GM18951 (cell line): Measurements from ENCODE around the gene QPRT.
"Not testable (repeated sequence)": the region's sequence is repeated elsewhere in the genome, so short reads cannot be mapped to it uniquely, and the experiment has no call there.

Experiments
- POLR2A ChIP-seq: IDR thresholded peaks from 4 replicates; pipeline ENCODE4 v1.6.1; 2011; ENCODE audit warnings: mild to moderate bottlenecking; ENCODE audit not compliant: insufficient read length, insufficient read depth; ENCODE audit errors: extremely low read depth
- in situ Hi-C: fragments of 300-500 bp; cut with MboI; formaldehyde crosslinking; loops from one replicate; pipeline ENCODE4 v1.12.0; 2022; ENCODE audit warnings: low sequenced_read_pairs, mixed read lengths, inconsistent platforms; ENCODE audit not compliant: unreplicated experiment

Gene QPRT

DNA sequence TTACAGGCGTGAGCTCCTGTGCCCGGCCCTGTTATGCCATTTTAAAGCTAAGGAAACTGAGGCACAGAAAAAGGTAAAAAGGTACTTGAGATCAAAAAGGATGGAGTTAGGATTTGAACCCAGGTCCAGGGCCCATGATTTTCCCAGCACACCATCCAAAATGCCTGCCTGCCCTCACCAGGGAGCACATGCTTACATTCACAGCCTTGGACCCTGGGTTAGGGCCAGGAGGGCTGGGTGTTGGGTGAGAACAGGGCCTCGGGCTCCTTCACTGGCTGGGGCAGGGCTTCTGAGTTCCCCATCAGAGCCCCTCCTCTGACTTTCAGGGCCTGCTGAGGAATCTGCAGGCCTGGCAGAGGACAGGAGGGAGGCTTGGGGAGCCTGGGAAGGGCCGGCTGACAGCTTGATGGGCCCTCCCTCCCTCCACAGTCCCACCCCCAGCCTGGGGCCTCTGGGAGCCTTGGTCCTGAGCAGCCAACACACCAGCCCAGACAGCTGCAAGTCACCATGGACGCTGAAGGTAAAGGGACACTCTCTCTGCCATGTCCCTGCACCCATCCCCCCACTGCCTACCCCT, at the start of gene QPRT:
Gene QPRT (plus strand): TSS at position 490 of the 577 bp plus-strand sequence. CDS start 18 bp downstream, at position 508.
- no peak for TF ChIP-seq POLR2A
- in situ Hi-C loops: loop anchor here (25.0 kb wide), 1 partner anchor 334 kb away; the partner anchor contains the start of genes C16orf92 and DOC2A

DNA sequence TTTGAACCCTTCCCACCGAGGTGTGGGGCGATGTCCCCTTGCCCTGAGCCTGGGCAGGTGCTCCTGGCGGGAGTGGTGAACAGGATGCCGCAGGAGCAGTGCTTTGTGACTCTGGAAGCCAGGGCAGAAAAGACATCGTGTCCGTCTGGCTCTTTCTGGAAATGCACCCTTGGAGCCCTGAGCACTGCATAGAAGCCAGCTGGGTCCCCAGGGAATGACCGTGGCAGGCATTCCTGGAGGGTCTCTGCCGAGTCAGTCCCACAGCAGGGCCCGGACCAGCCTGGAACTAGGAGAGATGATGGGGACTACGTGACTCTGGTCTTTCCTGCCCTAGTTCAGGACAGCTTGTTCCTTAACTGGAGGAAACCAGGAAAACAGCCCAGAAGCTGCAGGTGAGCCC, 49.7 kb upstream of the QPRT start:
- in situ Hi-C loops: not testable (repeated sequence)

DNA sequence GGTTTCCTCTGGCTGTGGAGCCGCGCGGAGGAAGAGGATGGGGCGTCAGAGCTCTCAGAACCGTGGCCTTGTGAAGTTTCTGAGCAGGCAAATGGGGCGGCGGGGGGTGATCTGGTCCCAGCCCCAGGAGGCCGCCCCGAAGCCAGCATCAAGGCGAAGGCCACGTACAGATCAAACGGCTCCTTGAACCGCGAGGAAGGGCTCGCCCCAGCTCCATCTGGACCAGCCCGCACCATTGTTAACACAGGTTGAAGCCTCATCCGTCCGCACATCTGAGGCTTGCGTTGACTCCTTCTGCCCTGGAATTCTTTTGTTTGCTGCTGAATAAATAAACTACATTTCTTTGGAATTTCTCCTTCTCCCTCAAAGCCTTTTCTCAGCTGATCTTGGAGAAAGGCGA, 47.3 kb upstream of the QPRT start:
- in situ Hi-C loops: not testable (repeated sequence)

DNA sequence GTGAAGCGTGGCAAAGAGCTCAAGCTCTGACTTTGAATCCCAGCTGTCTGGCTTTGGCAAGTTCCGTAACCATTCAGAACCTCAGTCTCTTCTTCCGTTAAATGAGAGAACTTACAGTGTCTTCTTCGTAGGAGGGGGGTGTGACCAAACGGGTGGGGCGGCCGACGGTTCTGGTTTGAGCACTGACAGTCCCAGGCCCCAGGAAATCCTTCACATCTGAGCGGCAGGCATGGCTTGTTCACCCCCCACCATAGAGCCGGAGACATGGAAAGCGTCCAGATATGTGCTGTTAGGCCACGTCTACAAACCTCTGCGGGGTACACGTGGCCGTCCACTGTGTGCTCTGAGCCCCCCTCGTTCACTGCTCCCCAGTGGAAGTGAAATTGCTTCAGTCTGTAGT, 43.1 kb upstream of the QPRT start:
- in situ Hi-C loops: not testable (repeated sequence)

DNA sequence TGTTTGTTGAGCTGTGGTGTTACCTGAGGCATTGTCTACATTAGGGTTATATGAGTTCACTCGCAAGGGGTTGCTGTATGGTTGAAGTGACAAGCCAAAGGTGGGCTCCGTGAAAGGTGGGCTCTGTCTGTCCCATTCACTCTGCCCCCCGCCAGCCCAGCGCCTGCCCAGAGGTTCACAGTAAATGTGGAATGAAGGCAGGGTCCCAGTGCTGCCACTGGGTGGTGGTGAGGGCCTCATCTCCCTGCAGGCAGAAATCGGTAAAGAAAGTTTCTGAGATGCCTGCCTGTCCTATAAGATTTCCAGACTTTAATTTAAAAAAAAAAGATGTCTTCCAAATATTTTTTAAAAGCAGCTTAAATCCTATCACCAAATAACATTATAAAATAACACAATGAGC, 42.6 kb upstream of the QPRT start:
- in situ Hi-C loops: not testable (repeated sequence)

DNA sequence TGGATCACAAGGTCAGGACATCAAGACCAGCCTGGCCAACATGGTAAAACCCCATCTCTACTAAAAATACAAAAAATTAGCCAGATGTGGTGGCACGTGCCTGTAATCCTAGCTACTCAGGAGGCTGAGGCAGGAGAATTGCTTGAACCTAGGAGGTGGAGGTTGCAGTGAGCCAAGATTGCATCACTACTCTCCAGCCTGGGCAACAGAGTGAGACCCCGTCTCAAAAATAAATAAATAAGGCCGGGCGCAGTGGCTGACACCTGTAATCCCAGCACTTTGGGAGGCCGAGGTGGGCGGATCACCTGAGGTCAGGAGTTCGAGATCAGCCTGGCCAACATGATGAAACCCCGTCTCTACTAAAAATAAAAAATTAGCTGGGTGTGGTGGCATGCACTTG, 40.2 kb upstream of the QPRT start:
- in situ Hi-C loops: not testable (repeated sequence)

DNA sequence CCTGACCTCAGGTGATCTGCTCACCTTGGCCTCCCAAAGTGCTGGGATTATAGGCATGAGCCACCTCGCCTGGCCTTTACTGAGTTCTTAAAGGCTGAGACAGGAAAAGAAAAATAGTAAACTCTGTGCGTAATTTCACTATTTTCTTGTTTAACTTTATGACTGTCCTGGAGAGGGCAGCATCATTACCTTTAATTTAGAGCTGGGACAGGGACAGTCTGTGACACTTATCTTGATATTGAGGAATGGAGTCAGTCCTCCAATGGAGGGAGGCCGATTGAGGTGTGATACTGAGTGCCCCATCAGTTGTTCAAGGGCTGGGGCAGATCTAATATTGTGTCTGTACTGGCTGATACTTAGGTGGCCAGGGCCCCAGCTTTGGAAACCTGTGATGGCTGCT, 37.4 kb upstream of the QPRT start:
- no peak for TF ChIP-seq POLR2A
- in situ Hi-C loops: no loop called here

DNA sequence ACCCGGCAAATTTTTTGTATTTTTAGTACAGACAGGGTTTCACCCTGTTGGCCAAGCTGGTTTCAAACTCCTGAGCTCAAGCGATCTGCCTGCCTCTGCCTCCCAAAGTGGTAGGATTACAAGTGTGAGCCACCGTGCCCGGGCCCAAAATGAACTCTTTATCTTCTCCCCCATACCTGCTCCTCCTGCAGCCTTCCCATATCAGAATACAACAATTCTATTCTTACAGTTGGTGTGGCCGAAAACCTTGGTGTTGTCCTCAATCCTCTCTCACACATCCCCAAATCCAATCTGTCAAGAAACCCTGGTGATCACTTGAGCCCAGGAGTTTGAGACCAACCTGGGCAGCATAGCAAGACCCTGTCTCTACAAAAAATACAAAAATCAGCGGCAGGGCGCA, 35.4 kb upstream of the QPRT start:
- TF ChIP-seq POLR2A: no peak
- in situ Hi-C loops: no loop called here

DNA sequence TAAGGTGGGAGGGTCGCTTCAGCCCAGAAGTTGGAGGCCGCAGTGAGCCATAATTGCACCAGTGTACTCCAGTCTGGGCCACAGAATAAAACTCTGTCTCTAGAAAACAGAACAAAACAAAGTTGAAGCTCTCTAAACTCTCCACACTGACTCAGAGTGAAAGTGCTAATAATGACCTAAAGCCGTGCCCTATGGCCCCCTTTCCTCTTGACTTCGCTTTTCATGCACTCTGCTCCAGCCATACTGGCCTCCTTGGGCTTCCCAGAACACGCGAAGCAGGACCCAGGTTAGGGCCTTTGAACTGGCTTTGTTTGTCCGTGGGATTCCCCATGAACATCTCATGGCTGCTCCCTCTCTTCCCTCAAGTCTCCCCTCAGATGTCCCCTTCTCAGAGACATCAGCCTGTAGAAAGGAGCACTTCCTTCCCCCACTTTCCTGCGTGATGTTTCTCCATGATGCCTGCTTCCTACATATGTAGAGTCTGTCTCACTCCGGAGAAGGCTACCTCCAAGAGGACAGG, 34.6 kb upstream of the QPRT start:
- no peak for TF ChIP-seq POLR2A
- in situ Hi-C loops: no loop called here

DNA sequence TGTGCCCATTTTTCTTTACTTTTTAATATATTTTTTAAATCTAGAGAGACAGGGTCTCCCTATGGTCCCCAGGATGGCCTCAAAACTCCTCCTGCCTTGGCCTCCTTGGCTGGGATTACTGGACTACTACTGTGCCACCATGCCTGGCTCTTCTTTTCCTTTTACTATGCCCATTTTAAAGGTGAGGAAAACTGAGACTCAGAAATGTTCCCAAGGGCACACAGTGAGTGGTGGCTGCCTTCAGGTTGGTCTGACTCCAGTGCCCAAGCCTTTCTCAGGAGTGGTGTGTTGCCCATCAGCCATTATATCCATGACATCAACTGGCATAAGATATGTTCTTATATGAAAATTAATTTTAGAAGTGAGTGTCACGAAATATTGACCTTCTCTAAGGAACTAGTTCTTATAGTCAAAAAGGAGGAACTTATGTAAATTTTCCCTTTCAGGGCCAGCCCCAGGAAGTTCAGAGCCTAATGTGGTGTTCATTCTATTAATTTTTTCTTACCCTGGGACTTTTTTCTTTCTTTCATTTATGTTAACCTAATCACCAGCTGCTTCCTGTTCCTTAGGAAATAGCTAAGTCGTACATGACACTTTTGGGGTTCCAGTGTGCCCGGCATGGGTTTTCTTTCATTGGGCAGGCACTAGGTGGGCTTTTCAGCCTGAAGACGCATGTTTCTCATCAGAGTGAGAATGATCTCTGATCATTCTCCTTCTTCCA, 33.8 kb upstream of the QPRT start:
- no peak for TF ChIP-seq POLR2A
- in situ Hi-C loops: no loop called here

DNA sequence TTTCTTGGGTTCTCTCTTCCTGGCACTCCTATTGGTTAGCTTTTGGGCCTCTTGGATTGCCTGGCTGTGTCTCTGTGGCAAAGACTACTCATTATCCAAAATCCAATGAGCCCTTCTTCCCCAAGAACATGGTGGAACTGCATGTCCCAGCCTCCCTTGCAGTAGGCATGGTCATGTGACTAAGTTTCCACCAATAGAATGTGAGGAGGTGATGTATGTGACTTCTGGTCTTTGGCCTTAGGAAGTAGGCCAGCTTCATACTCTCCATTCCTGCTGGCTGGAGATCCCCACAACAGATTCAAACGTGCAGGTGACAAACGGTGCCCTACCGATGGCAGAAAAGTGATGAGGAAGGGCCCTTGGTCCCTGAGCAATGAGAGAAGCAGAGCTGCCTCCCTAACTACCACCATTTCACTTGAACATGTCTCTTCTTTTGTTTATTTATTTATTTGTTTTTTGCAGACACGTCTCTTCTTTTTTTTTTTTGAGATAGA, 33.2 kb upstream of the QPRT start:
- in situ Hi-C loops: no loop called here

DNA sequence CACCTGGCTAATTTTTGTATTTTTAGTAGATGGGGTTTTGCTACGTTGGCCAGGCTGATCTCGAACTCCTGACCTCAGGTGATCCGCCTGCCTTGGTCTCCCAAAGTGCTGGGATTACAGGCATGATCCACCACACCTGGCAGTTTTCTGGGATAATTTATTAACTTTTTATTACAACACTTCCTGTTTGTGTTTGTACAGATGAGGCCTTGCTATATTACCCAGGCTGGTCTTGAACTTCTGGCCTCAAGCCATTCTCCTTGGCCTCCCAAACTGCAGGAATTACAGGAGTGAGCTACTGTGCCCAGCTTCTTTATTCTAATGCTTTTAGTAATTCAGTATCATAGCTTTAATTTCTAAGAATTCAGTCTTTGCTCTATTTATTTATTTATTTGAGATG, 32.0 kb upstream of the QPRT start:
- in situ Hi-C loops: no loop called here
- TF ChIP-seq POLR2A: no peak

More for the DNA sequence above, 33.2 kb upstream of the QPRT start:
- no peak for TF ChIP-seq POLR2A

DNA sequence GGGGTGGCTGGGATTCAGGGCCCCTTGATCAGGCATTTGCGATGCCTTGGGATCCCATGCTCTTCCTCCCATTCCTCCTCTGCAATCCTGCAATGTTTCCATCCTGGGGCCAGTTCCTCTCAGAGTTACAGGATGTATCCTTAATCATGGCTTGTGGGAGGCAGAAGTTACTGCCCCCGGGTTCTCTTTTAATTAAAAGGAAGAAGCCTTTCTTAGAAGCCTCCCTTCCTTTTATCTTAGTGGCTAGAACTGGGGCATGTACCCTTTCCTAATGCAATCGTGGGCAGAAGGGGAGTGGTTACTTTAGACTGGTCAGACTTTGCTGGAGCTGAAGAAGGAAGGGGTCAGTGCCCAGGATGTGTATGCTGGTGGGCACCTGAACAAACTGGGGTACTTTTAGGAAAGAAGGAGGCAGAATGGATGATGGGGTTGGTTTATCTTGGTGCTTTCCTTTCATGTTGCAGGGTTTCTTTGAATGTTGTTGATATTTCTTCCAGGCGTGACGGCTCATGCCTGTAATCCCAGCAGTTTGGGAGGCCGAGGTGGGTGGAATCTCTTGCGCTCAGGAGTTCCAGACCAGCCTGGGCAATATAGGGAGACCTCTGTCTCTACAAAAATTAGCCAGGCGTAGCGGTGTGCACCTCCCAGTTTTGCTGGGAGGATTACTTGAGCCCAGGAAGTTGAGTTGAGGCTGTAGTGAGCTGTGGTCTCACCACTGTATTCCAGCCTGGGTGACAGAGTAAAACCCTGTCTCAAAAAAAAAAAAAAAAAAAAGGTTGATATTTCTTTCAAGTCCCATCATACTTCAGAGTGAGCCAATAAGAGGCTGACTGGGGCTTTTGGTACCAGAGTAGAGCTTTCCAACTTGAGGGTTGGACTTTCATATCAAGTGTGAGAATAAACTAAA, 29.1 kb upstream of the QPRT start:
- TF ChIP-seq POLR2A: no peak
- in situ Hi-C loops: no loop called here

DNA sequence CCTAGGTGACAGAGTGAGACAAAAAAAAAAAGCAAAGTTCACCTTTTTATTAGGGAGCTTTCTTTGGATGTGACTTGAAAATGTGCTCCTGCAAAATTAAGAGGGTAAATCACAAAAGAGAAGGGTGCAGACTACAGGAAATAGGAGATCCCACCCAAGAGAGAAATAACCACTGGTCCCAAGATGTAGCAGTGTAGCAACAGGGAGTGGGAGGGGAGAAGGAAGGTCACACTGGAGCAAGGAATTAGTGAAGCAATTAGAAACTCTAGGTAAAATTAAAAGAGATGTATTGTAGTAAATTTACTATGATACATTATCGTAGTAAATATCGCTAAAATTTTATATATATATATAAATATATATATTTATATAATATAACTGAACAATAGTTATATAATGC, 28.2 kb upstream of the QPRT start:
- in situ Hi-C loops: no loop called here
- TF ChIP-seq POLR2A: no peak
